Effector CD4-positive, alpha-beta T cell (primary cell): ENCODE results near the gene FOXN4. TPM values are rescaled to one million over a fixed set of nuclear protein-coding genes. Genes with fewer than 3 reads are reported as not detected.
"Not testable (repeated sequence)": the region's sequence is repeated elsewhere in the genome, so short reads cannot be mapped to it uniquely, and the experiment has no call there.

ENCODE experiments used
- DNase-seq: peaks from one replicate; pipeline ENCODE4 v3.0.0-alpha.2; 2020
- total RNA-seq: gene quantifications from one replicate; lab custom pipeline; 2026; lab: John Stamatoyannopoulos, UW

FOXN4 gene
- total RNA-seq = not detected

GRCh38 chr12:109308534-109309380, at the start of gene FOXN4:
Gene FOXN4 (minus strand): TSS chr12:109309284. CDS start chr12:109308321, 963 bp downstream.
- DNase-seq = no peak

GRCh38 chr12:109358154-109358869, 49.2 kb upstream of the FOXN4 start:
- no peak for DNase-seq

- DNase-seq = no peak
Observed at GRCh38 chr12:109357032-109357431, 47.9 kb upstream of the FOXN4 start.

GRCh38 chr12:109356577-109356976, 47.5 kb upstream of the FOXN4 start:
- DNase-seq = no peak

DNA sequence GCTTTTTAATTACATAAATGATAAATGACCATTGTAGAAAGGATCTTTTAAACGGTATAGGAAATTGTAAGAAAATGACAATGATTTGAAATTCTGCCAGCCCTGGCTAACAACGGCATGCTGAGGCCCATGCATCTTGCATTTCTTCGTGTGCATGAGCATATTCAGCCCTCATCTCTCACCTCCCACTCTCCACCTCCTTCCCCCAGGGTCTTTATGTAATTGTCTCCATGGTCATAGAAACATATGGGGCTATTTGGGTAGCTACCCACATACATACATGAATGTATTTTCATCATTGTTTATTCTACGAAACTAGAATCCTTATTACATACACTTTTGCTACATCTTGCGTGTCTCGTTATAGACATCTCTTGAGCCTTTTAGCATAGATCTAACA, 43.1 kb upstream of the FOXN4 start:
- DNase-seq = no peak

DNA sequence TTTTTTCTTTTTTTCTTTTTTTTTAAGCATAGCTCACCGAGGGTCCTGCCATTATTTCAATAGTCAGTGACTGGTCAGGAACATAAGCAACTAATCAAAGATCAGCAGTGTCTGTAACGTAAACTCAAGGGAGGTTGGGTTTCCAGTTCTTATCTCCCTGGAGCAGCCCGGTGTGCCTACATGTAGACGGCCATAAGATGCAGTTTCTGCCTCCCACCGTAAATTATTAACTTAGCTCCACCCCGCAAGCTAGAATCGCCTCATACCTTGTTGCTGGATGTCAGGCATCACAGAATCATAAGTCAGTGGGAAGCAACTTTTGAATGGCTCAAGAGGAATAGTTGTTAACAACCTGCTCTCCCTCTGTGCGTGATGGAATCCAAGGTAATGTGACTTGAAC, 38.5 kb upstream of the FOXN4 start, which contains the start of gene MYO1H:
TSS of gene MYO1H (plus strand) at position 312 of the 400 bp plus-strand sequence. CDS start at position 373, 61 bp downstream.
- no peak for DNase-seq

DNA sequence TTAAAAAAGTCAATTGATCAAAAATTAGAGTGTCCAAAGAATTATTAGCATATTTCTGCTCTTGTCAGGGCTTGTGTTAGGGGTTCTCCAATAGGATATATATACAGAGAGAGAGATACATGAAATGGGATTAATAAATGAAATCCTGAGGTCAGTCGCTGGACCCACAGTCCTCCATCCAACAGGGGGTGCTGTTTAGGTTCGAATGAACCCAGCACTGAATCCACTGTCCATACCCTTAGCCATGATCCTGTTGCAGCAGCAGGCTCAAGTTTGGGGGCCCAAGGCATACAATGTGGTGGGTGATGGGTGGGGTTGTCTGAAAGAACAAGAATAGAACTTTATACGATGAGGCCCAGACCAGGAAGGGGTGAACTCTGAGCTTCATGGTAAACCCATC, 37.8 kb upstream of the FOXN4 start:
- DNase-seq = no peak

DNA sequence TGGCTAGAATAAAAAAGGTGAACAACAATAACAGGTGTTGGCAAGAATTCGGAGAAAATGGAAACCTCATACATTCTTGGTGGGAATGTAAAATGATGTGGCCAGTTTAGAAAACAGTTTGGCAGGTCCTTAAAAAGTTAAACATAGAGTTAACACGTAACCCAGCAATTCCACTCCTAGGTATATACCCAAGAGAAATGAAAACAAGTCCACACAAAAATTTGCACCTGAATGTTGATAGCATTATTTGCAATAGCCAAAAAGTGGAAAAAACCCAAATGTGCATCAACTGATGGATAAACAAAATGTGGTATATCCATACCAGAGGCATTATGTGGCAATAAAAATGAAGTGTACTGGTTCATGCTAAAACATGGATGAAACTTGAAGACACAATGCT, 36.3 kb upstream of the FOXN4 start:
- DNase-seq = no peak

GRCh38 chr12:109343677-109344076, 34.6 kb upstream of the FOXN4 start:
- no peak for DNase-seq

GRCh38 chr12:109336593-109336992, 27.5 kb upstream of the FOXN4 start:
- DNase-seq = no peak

DNA sequence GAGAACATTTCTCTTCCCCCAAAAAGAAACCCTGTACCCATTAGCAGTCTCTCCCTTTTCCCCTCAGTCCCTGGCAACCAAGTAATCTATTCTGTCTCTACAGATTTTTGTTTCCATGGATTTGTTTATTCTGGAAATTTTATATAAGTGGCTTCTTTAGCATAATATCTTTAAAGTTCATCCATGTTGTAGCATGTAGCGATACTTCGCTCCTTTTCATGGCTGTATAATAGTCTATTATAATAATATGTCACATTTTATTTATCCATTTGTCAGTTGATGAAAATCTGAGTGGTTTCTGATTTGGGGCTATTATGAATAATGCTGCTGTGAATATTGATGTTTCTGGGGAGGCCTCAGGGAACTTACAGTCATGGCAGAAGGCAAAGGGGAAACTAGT, 25.8 kb upstream of the FOXN4 start:
- no peak for DNase-seq

DNA sequence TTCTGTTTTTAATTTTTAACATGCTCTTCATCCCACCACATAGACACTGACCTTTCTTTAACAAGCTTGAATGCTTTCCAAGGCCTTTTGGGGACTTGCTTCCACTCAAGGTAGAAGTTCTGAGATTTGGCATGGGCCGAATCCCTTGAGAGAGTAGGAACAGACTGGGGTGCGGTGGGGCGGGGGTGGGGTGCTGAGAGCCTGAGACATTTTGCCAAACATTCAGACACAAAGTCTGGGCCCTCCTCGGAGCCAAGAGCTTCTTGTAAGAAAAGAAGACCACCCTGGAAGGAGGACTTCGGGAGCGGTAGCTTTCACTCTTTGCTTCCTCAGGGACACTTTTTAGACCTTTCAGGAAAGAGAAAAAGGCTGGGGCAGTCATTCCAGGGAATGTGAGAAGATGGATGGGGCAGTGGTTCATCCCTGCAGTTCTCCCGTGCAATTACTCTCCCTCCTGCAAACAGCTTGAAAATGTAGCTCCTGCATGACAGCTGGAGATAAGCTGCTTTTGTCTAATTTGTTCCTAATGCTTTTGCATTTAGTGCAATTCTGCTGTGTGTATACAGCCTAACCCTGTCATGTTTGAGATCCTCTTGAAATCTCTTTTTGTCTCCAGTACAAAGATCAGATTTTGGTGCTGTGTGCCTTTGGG, 22.3 kb upstream of the FOXN4 start:
- no peak for DNase-seq

- no peak for DNase-seq
Observed at GRCh38 chr12:109330282-109331230, 21.5 kb upstream of the FOXN4 start.

DNA sequence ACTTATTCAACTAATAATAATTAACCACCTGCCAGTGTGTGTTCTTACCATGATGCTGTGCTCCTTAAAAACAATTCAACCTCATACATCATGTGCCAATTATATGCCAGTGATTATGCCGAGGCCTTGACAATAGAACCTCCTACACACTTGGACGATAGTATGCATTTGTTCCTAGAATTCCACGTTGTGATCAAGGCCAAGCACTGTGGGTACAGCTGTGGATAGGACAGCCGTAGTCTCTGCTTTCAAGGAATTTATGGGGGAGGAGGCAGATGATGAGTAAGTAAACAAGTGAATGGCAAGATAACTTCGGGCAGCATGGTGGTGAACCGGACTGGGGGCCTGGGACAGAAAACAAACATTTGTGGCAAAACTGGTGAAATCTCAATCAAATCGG, 20.6 kb upstream of the FOXN4 start:
- no peak for DNase-seq

DNA sequence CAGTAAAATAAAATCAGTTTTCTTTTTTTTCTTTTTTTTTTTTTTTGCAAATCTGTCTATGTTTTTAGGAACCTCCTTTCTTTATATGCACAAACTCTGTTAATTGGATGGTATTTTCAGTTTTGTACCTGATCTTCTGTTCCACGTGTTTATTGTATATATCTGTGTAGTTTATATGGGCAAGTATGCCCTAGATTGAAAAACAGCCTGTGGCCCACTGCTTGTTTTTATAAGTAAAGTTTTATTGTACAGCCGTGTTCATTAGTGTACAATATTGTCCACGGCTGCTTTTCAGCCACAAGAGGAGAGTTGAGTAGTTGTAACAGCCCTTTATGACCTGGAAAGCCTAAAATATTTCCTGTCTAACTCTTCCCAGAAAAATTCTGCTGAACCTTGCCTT, 19.9 kb upstream of the FOXN4 start:
- DNase-seq = no peak

DNA sequence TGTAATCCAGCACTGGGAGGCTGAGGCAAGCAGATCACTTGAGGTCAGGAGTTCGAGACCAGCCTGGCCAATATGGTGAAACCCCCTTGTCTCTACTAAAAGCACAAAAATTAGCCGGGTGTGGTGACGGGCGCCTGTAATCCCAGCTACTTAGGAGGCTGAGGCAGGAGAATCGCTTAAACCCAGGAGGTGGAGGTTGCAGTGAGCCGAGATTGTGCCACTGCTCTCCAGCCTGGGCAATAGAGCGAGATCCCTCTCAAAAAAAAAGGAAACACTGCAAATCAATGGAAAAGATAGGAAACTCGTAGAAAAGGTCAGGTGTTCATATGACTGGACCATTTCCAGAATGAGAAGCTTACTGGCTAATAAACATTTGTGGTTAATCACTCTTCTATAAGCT, 12.2 kb upstream of the FOXN4 start:
- DNase-seq = not testable (repeated sequence)

DNA sequence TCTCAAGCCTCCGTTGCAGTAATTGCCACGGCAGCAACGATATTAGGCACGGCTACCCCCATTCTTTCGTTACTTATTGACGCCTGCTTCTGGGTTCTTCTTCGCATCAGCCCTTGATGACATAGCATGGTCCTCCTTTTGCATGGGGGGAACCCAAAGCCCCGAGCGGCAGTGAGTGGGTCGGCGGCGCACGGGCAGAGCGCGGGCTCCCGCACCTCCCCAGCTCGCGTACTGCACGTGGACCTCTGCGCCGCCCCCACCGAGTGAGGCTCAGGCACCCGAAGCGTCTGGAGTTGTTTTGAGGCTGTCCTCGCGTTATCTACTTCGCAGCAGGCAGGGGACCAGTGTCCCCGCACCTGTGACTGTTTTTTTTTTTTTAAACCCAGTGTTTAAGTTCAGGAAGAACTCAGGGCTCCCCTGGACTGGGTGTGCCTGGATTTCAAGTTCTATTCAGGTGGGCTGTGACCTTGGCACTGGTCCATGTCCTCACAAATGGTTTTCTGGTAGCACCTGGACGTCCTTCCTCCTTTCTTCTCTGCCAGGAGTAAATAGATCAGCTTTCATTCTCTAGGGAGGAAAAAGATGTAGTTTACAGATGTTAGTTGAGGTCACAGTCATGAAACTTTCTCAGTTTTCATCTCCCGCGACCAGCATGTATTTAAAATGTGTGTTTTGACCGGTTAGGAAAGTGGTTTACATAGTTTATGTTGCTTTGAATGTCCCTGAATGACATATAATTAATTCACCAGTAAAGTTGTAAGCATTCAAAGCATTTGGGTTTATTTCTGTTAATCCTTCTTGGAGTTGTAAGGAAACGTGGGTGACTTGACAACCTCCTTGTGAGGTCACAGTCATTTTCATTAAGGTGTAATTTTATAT, 1.4 kb upstream of the FOXN4 start:
- no peak for DNase-seq

GRCh38 chr12:109309381-109310246, 530 bp upstream of the FOXN4 start:
- DNase-seq = no peak

GRCh38 chr12:109307051-109307450, 2.0 kb downstream of the FOXN4 start:
- DNase-seq = no peak

DNA sequence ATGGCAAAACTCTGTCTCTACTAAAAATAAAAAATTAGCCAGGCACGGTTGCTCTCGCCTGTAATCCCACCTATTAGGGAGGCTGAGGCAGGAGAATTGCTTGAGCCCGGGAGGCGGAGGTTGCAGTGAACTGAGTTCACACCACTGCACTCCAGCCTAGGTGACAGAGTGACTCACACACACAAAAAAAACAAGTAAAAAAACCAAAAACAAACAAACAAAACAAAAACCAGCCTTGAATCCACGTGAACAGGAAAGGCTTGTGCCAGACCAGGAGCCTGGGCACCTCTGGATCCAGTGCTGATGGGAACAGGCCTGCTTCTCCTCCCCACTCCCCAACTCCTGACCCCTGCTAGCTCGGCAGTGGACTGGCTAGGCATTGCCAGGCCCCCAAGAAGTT, 3.5 kb downstream of the FOXN4 start:
- DNase-seq = no peak
